ENCODE data around the gene XAF1.
"Not testable (repeated sequence)": the region's sequence is repeated elsewhere in the genome, so short reads cannot be mapped to it uniquely, and the experiment has no call there.

Gene XAF1

DNA sequence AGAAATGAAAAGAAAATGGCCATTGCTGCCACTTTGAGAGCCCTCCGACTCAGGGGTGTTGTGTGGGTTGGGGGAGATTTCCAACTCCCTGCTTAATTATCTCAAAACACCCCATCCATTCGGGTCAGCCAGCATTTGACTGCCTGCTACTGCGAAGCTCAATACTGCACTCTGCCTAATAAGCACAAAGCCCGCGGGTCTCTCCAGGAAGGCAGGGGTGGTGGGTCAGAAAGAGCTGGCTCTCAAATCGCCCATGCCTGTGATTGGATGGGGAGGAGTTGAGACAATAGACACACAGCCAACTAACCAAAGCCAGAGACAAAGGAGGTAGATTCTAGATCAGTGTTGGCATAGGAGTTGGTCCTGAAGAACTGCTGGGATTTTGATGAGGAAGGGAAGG is 2.3 kb upstream of the XAF1 start:
- DNase-seq (ENCODE audit: low read depth): no peak

DNA sequence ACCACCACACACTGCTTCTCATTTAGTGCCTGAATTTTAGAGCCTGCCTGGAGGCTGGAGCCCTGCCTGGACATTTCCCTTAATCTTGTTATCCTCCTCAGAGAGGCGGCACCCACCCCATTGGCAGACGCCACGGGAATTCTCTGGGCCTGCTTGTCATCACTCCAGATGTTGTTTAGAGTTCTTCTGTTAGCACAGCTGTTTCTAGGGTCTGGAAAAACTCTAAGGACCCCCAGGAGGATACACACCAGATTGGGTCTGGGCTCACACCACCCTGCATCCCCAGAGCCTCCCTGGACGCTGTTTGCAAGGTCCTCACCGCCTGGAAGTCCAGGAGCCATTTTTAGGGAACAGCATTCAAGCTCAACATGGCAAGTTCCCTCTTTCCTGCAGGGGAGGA is 565 bp upstream of the XAF1 start:
- no peak for DNase-seq (ENCODE audit: low read depth)

DNA sequence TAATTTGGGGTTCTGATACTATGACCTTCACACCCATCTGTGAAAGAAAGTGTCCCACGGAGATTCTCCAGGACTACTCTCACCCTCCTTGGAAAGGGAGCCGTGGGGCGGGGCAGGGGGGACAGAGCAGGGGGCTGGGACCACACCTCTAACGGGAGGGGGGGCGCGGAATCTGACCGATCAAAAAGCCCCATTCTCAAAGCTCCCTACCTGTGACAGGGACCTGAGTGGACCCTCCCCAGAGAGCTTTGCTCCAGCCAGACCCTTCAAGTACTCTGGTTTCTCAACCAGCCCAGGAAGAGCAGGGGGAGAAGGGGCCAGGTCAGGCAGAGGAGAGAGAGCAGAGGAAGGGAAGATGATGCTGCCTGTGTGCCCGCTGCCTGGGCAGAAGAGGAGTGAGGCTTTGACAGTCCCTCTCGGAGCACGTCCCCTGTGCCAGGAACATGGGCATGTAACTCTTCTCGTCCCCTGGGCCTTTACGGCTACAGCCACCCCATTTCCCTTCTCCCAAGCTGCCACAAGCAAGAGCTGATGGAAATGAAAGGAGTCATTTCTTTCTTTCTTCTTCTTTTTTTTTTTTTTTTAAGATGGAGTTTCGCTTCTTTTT is 682 bp downstream of the XAF1 start:
- DNase-seq (ENCODE audit: low read depth): no peak

DNA sequence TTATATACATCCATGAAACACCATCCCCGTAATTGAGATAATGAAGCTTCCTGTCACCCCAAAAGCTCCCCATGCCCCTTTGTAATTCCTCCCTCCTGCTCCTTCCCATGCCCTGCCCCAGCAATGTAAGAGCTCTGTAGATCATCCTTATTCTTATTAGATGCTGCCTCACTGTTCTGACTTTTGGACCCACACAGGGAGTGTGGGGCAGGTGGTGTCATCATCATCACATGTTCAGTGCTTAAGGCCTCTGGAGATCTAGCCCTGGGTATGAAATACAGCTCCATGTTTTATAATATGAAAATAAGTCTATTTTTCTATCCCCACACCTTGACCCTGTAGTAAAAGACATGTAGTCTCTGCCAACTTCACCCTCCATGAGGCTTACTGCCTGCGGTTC is 1.9 kb downstream of the XAF1 start:
- DNase-seq (ENCODE audit: low read depth): no peak

DNA sequence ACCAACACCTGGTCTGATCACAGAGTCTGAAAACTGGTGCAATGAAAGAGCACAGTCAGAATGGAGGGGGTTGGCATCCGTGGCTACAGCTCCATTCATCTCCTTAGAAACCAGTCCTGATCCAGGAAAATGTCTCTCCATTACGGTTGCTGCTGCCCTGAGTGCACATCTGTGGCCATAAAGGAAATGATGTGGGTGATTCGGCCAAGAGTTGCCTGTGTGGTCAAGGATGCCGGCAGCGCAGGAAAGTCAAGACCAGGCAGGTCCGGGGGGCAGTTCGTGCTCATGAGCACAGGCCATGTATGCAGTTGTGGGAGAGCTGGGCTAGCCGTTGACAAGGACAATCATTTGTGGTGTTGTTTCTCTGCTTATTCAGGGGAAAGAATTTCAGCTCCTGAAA is 5.9 kb downstream of the XAF1 start:
- no peak for DNase-seq (ENCODE audit: low read depth)

DNA sequence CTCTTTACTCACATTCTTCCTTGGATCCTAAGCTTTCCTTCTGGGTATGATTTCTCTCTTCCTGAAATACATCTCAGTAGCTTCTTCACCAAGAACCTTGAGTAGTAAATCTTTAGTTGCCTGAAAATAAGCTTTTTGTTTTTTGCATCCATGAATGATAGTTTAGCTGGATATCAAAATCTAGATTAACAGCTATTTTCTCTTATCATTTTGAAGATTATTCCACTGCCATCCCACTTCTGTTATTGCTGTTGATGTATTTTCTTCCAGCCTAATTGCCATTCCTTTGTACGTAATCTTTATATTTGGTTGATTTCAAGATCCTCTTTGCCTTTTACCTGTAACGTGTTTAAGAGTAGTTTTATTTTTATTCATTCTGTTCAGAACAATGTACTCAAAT is 12.6 kb downstream of the XAF1 start:
- DNase-seq (ENCODE audit: low read depth): no peak

DNA sequence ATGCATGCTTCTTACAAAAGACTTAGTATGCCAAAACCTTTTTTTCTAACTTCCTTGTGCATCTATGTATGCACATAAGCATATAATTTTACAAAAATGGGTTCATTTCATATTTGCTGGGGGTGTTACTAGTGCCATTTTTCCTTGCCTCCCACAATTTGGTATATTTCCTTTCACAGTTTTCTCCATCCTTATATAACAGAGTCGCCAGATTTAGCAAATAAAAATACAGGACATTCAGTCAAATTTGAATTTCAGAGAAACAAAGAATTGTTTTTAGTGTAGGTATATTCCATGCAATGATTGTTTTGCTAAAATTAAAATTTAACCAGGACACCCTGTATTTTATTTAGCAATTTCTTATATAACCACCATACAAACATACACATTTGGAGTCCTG is 16.2 kb downstream of the XAF1 start:
- no peak for DNase-seq (ENCODE audit: low read depth)

DNA sequence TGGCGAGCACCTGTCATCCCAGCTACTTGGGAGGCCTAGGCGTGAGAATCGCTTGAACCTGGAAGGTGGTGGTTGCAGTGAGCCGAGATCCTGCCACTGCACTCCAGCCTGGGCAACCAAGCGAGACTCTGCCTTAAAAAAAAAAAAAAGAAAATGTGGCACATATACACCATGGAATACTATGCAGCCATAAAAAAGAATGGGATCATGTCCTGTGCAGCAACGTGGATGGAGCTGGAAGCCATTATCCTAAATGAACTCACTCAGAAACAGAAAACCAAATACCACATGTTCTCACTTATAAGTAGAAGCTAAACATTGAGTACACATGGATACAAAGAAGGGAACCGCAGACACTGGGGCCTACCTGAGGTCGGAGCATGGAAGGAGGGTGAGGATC is 19.1 kb downstream of the XAF1 start:
- not testable (repeated sequence) for DNase-seq (ENCODE audit: low read depth)

DNA sequence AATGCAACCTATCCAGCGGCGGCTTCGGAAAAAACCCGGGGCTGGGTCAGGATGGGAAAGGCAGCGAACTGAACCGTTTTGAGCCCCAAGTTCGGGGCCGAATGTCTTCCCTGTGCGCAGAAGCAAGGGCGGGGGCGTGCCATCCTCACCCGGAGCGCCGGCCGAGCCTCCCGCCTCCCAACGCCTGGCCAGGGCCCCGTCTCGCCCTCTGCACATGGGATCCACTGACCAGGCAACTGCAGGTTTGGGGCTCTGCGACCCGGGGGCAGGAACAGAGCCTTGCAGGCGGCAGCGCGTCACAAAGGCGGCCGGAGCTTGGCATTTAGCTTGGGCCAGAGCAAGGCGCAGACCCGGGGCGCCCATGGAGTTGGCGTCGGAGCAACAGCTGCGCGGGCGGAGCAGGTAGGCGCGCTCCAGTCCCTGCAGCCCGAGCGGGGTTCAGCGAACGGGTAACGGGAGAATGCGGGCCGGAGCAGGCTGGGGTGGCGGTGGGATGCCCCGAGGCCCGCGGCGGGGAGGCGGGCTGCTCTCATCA is 20.1 kb downstream of the XAF1 start, which contains the start of gene FBXO39:
Gene FBXO39, plus strand, starts transcription at position 345 of the 535 bp plus-strand sequence. CDS start 3,654 bp downstream, outside the sequence.
- no peak for DNase-seq (ENCODE audit: low read depth)

DNA sequence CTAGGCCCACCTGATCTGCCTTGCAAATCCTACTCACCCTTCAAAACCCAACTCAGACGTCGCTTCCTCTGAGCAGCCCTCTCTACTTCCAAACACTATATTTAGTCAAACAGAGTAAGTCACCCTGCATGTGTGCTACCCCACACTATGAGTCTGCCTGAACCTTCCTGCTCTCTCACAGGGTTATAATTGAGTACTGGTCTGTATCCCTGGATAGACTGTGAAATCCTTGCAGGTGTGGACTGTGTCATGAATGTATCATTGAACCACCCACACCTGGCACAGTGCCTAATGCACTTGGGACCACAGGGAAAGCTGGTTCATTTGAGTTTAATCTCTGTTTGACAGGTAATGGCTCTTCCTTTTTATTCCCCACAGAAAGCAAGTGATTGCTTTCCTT is 23.6 kb downstream of the XAF1 start:
- no peak for DNase-seq (ENCODE audit: low read depth)

DNA sequence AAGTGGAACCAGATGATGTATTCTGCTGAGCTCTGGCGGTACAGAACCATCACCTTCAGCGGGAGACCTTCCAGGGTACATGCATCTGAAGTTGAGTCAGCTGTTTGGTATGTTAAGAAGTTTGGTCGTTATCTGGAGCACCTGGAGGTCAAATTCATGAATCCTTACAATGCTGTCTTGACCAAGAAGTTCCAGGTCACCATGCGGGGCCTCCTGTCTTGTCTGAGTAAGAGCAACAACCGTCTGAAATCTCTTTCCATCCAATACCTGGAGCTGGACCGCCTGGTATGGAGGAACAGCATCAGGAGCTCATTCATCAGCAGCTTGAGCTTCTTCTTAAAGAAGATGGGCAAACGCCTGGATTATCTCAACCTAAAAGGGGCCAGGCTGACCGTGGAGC is 24.2 kb downstream of the XAF1 start:
- no peak for DNase-seq (ENCODE audit: low read depth)

DNA sequence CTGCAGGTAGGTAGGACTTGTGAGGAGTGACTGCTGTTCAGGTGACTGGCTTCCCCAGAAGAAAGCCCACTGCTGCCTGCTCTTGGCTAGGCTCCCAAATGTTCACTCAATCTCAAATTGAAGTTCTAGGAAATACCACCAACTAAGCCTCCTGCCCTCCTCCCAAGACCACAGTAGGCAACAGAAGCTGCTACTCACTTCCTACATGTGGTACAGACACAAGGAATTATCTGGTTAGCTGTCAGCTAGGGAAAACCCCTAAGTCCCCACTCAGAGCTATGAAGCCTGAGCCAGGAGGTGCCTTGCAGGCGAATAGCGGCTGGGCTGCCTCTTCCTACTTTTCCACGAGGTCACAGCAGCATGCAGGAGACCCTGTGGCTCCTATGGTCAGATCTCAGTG is 25.0 kb downstream of the XAF1 start:
- no peak for DNase-seq (ENCODE audit: low read depth)

DNA sequence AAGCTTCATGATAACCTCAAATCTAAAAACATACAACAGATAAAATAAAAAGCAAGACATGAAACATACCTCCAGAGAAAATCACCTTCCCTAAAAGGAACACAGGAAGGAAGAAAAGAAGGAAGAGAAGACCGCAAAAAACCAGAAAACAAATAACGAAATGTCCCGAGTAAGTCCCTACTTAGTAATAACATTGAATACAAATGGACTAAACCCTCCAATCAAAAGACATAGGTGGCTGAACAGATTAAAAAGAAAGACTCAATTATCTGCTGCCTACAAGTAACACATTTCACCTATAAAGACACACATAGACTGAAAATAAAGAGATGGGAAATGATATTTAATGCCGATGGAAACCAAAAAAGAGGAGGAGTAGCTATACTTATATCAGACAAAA is 26.4 kb downstream of the XAF1 start:
- DNase-seq (ENCODE audit: low read depth): no peak

DNA sequence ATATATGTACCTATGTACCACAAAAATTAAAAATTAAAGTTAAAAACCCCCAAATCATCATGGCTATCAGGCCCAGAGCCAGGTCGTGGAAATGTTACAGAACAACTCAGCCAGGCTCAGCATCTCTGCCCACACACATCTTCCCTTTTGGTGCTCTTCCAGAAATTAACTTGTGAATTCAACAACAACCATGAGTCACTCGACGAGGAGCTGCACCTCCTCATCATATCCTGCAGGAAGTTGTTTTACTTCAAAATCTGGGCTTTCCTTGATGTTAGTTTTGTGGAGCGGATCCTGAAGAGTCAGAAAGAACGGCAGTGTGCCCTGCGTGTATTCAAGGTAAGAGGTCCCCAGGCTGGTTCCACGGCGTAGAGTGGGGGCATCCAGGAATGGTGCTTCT is 30.8 kb downstream of the XAF1 start:
- DNase-seq (ENCODE audit: low read depth): no peak

DNA sequence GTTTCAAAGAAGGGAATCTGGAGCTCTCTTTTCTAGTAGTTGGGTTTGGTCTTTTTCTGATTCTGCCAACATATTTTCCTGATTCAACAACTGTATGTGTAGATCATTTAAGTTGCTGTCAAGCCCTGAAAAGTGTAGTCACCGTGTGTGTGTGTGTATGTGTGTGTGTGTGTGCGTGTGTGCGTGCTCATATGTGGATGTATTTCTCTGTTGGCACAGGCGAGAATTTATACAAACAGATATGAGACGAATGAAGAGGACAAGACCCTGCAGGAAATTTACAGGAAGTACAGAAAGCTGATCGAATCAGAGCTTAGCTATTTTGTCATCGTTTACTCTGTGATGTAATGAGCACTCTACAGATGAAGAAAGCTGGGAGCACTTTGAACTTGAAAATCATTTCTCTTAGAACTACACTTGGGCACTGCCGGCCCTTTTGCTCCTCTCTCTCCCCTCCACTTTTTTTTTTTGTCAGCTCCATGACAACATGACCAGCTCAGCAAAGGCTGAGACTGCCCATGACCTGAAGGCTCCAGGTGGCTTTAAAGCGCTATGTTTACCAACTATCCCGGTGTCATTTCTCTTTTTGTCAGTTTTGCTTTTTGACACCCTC is 31.3 kb downstream of the XAF1 start:
- DNase-seq (ENCODE audit: low read depth): no peak

DNA sequence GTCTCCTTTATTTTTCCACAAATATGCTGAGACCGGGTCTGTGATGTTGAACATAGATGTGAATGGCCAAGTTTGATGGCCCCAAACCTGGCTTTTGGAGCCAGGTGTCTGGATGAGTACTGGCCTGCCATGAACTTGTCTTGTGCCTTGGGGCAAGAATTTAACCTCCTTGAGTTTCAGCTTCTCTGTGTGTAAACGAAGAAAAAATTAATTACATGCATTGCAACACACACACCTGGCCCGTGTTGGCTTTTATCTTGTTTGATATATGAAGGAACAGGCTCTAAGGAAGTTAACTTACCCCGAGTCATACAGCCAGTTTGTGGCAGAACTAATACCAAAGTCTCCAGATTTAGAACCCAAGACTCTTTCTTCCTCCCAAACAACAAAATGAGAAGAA is 33.3 kb downstream of the XAF1 start:
- DNase-seq (ENCODE audit: low read depth): no peak

DNA sequence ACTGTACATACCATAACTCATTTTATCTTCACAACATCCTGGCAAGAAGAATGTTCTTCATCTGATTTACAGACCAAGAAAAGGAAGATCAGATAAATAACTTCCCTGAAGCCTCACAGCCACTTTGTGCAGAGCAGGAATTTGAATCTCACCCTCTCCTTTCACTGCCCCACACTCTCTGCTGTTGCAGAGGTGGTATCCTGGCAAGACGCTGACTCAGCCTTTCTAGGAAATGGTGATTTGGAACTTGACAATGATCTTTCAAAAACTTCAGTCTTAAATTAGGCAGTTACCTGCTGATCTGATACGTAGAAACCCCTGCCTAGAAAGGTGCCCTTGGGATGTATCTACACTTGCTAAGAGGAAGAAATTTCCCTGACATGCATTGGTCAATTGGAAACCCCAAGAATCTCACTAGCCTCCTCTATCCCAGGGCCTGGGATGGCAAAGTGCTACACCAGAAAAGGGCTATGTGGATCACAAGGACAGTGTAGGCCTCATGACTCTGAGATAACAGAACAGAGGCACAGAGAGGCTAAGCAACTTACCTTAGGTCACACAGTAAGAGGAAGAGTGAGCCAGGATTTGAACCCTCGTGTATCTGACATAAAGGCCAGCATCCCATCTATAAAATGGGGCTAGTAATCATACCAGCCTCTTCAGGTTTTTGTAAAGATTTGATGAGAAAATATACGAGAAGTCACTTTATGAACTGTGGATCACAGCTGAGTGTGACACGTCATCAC is 38.1 kb downstream of the XAF1 start:
- no peak for DNase-seq (ENCODE audit: low read depth)

DNA sequence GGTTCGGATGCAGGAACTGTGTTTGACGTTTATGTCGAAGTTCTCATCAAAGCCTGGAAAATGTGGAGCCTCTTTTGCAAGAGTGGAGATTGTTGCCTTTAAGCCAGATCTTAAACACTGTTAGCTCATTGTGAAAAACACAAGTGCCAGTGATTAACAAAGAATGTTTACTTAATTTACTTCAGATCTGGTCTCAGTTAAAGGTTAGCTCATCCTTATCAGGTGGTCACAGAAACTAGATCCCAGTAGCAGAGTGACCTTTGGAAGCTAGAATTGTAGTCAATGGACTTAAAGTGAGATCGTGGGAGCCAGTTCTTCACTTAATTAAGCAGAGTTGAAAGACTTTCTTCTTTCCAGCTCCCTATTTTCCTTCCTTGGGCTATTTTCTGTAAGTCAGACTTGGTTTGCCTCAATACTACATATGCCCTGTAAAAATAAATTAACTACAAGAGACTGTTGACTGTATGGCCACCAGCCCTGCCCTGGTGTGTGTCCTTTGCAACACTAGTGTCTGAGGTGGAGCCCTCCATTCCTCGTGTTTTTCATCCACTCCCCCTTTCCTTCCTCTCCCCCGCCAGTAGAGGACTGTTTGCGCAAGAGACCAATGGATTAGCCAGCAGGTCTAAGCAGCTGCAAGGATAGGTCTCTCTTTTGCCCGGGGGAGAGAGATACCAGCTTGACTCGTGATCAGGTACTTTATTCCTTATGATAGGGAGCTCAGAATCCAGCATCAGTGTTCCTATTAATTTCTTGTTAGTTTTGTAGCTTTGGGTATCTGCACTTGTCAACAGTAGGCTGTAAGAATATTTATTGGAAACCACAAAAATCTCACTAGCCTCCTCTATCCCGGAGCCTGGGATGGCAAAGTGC is 40.4 kb downstream of the XAF1 start:
- no peak for DNase-seq (ENCODE audit: low read depth)

DNA sequence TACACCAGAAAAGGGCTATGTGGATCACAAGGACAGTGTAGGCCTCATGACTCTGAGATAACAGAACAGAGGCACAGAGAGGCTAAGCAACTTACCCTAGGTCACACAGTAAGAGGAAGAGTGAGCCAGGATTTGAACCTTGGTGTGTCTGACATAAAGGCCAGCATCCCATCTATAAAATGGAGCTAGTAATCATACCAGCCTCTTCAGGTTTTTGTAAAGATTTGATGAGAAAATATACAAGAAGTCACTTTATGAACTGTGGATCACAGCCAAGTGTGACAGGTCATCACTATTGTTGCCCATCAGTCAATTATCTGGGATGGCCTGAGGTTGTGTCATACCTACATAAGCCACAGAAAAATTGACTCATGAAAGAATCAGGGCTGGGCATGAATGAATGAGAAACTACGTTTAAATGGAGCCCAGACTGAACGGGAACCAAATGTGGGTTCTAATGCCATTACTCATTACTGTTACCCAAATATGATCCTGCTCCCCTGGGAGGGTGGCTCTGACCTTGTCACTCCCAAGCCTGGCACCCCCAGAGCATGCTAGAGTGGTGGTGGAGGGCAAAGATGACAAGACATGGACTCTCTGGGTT is 41.1 kb downstream of the XAF1 start:
- DNase-seq (ENCODE audit: low read depth): no peak

DNA sequence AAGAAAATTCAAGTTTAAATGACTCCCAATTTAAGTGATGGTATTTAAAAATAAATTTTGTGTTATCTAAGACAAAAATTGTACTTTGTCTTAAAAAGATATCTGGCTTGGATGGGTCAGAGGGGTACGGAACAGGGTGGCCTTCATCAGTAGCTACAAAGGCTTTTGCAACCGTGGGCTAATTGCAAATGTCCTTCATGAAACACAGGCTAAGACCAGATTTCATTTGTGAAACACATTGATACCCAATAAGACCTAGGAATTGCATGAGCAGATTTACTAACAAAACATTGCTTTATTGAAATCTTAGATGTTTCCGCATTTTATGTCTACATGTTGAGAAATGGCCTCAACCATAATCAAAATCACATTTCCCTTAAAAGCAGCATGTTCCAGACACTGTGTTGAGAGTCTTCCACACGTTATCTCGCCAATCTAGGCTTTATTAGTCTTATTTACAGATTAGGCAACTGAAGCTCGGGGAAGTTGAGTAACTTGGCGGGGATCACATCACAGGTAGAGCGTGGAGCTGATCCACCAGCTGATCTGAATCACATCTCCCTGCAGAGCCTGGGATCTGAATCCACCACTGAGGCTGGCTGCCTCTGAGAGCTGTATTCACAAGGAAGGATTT is 42.0 kb downstream of the XAF1 start:
- DNase-seq (ENCODE audit: low read depth): no peak

DNA sequence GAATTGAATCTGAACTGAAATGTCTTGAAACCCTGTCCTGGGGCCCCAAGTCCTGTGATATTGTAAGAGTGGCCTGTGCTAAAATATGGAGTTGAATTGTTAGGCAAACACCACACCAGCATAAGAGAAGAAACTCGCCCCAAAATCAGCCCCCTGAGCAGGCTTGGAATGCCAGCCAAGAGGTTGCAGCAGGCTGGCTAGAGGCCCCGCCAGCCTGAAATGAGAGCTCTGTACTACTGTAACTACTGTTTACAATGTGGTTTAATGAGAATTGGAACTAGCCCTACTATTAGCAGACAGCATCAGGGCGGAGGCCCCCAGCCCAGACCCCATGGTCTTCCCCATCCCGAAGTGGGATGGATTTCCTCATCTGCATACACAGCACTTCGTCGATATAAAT is 43.9 kb downstream of the XAF1 start:
- DNase-seq (ENCODE audit: low read depth): no peak
